ENCODE results near the gene COLEC12.

The COLEC12 gene

GRCh38 chr18:518081-518480 is 17.6 kb upstream of the COLEC12 start:
- DNase-seq (ENCODE audit: low read depth) = no peak
- no peak for TF ChIP-seq CTCF (IDR thresholded peaks at IDR 0.05; ENCODE audit: low read depth, low read length, missing control alignments)

GRCh38 chr18:515838-516237 is 15.3 kb upstream of the COLEC12 start:
- TF ChIP-seq CTCF (IDR thresholded peaks at IDR 0.05; ENCODE audit: low read depth, low read length, missing control alignments) = no peak
- no peak overlapping the region for H3K4me3 ChIP-seq (ENCODE audit: low read depth, low read length)
- no peak for DNase-seq (ENCODE audit: low read depth)

More at GRCh38 chr18:518081-518480, 17.6 kb upstream of the COLEC12 start:
- H3K4me3 ChIP-seq (ENCODE audit: low read depth, low read length) = no peak overlapping the region

GRCh38 chr18:515156-515815 is 14.8 kb upstream of the COLEC12 start:
- no peak overlapping the region for H3K4me3 ChIP-seq (ENCODE audit: low read depth, low read length)
- DNase-seq (ENCODE audit: low read depth) = no peak

GRCh38 chr18:513826-514530 is 13.5 kb upstream of the COLEC12 start:
- DNase-seq (ENCODE audit: low read depth) = no peak
- TF ChIP-seq CTCF (IDR thresholded peaks at IDR 0.05; ENCODE audit: low read depth, low read length, missing control alignments) = no peak
- H3K4me3 ChIP-seq (ENCODE audit: low read depth, low read length) = no peak overlapping the region

More at GRCh38 chr18:515156-515815, 14.8 kb upstream of the COLEC12 start:
- no peak for TF ChIP-seq CTCF (IDR thresholded peaks at IDR 0.05; ENCODE audit: low read depth, low read length, missing control alignments)

GRCh38 chr18:512957-513356 is 12.5 kb upstream of the COLEC12 start:
- TF ChIP-seq CTCF (IDR thresholded peaks at IDR 0.05; ENCODE audit: low read depth, low read length, missing control alignments) = no peak
- DNase-seq (ENCODE audit: low read depth) = no peak
- H3K4me3 ChIP-seq (ENCODE audit: low read depth, low read length) = no peak overlapping the region

- no peak for DNase-seq (ENCODE audit: low read depth)
- TF ChIP-seq CTCF (IDR thresholded peaks at IDR 0.05; ENCODE audit: low read depth, low read length, missing control alignments) = no peak
- no peak overlapping the region for H3K4me3 ChIP-seq (ENCODE audit: low read depth, low read length)
Measured at GRCh38 chr18:508835-509234, 8.3 kb upstream of the COLEC12 start.

Measured in GM12864 (cell line).